Measurements from ENCODE around the gene AOPEP.

Gene AOPEP

DNA sequence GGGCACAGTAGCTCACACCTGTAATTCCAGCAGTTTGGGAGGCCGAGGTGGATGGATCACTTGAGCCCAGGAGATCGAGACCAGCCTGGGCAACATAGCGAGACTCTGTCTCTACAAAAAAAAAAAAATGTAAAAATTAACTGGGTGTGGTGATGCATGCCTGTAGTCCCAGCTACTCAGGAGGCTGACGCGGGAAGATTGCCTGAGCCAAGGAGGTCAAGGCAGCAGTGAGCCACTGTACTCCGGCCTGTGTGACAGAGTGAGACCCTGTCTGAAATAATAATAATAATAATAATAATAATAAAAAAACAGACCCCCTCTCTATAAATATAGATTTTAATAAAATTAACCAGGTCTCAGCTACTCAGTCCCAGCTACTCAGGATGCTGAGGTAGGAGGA lies 179.7 kb downstream of the AOPEP start:
- no peak for DNase-seq

DNA sequence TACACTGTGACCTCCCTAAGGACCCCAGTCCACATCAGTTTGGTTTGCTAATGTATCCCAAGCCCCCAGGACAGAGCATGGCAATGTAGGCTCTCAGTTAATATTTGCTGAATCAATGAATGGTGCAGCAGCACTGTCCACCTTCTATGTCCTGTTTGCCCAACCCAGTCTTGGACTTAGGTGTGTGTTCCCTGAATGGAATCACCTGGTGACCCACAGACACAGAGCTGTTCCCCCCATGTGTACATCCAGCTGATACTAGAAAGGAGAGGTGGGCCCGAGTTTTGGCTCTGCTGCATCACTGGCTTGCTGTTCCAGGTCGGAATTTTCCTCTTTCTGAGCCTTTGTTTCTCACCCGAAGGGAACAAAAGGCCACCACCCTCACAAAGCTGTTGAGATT lies 180.2 kb downstream of the AOPEP start:
- no peak for DNase-seq

DNA sequence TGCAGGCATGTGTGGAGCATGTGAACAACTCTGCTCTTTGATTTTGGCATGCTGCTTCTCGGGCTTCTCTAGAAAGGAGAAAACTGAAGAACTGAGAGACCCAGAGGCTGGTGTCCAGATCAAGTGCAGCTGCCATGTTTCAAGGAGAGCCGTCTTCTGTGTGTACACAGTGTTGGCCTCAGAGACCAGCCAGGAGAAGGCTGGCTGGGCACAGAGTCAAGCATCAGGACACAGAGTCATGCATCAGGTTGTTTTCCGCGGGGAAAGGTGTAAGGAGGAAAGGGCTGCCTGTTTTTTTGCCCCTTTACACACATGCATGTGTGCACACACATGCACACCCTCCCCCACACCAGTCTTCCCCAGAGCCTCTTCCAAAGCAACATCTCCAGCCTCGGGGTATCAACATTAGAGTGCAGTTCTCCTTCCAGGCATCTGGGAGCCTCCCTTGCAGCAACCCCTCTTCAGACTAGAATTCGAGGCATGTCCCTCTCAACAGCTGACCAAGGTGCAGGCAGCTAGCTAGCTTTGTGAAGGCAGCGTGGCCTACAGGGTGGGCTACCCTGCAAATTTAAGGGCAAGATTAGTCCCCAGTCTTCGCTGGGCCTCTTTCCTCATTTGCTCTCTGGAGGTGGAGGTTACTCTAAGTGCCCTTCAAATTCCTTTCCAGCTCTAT lies 180.9 kb downstream of the AOPEP start:
- no peak for DNase-seq

DNA sequence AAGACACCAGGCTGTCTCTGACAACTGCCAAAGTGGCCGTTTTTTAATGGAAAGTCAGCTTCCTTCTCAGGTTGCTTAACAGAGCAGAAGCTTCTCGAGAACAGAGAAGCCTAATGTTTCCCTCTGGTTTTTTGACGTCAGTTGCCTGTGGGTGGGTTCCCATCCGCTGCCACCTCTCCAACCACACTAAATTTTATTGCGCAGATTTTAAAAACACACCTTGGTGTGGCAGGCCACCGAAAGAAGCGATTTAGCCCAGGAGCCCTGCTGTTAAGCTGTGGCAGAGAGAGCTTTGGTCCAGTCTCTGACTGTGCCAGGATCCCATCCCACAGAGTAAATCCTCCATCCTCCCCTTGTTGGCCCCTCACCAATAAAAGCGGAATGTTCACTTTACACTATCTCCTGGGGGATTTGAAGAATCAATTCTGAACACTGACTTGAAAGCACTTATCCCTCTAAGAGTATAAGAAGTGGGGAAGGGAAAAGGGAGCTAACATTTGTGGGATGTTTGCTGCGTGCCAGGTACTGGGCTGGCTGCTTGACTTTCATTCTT lies 181.6 kb downstream of the AOPEP start:
- no peak for DNase-seq

DNA sequence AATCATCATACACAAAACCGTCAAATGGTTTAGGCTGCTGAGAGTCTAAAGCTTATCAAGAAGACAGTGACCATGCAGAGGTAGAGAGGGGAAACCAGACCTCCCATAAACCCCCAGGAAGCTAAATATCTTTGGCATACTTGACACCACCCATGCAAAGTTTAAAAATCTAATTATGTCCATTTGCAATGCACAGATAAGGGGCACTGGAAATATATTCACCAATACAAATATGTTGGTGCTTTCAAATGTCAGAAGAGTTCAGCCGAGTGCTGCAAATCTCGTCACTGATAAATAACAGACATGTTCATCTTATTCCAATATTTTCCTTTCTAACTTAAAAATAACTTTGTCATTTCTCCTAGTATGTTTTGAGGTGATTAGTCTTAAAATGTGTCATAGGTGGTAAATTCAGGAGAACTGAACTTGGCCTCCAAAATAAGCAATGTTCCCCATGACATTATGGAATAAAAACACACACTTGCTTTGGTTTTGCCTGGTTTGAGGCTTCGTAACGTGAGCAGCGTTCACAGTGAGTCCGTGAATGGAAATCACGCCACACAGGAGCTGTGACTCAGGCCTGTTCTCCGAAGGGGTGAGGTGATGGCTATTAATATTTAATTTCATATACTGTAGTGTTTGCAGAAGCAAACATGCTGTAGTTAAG lies 182.2 kb downstream of the AOPEP start:
- DNase-seq, result no peak

DNA sequence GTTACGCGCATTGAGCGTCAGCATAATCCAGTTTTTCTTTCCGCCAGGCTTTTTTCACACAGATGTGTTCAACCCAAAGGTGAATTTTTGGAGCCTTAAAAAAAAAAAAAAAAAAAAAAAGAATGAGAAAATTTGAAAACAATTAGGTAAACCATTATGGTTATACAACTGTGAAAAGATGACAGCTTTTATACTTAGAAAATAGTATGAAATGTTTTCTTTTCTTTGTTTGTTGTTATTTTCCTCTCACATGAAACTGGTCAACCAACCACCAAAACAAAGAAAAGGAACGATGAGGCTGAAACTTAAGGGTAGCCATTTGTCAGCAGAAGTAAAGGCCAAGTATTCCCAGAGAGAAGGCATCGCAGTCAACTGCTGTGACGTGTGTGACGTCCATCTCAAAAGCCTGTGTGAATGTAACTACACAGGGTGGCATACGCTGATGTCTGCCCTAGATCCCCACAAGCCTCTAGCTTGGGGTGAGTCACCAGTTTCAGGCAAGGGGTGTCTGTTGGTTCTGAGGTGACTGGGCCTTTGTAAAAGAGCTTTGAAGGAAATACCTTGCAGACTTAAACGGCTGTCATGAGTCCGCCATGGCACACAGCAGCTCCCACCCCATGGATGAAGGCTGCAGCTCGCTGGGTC lies 182.9 kb downstream of the AOPEP start:
- DNase-seq, result no peak

DNA sequence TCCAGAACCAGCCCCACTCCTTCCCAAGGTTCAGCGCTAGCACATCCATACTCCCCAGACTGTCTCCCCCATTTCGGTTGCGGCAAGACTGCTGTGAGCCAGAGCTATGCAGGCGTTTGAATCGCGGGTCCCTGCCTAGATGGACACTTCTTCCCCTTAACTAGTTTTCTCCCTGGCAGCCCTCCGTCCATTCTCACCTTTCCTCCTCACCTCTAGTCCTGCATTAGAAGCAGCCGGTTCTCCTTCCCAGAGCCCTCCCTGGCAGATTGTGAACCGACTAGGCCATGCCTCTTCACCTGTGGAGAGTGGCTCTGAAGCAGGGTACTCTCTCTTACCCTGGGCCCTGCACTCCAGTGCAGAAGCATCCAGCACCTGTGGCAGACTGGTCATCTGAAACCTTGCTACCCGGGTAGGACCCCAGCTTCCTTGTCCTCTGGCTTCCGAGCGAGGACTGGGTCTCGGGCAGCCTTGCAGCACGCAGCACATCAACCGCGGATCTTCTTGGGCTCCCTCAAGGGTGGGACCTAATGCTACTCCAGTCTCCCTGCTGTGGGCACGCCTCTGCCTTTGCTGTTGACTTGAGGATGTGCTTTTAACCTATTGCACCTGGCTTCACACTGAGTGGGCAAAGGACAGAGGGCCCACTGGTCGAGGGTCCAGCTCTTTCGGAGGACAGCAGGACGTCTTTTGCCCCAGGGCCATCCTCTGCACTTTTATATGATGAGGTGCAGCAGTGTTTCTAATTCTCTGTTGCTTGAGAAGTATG lies 183.6 kb downstream of the AOPEP start:
- no peak for DNase-seq

DNA sequence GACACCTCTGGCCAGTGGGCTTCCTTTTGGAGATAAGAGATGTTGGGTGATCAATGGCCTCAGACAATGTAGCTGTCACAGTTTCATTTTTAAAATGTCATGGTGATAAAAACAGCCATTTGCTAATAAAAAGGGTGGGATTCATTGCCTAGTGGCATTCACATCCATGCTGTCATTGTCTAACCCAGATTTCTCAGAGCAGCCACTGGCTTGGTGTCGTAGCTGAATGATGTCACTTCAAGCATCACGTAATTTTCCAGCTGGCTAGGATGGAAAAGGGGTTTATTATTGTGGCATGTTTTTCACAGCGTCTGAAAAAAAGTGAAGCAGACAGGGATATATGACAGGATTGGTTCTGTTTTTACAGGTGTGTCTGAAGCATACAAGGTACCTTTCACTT lies 184.7 kb downstream of the AOPEP start:
- DNase-seq, result no peak

DNA sequence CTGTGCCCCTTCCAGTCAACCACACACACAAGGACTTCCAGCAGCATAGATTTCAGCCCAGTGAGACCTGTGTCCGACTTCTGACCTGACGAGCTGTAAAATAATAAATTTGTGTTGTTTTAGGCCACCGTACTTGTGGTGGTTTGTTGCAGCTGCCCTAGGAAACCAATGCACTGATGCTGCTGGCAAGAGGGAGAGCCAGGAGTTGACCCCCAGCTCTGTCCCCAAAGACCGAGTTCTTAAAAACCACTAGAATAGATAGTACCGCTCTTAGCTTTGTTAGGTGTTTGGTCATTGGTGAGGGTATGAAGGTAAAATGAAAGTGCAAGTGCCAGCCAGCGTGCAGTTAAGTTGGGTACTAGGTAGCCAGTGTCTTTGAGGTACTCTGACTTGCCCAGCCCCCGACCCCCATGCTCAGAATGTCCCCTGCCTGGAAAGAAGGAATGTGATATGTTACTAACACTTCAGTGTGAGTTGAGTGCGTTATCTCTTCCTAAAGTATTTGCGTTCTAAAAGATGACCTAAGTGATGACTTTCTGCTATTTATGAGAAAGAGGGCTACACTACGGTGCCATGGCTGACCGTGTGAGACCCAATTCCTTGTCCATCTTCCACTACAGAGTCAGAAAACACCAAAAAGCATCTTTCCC lies 185.6 kb downstream of the AOPEP start:
- DNase-seq, result no peak

DNA sequence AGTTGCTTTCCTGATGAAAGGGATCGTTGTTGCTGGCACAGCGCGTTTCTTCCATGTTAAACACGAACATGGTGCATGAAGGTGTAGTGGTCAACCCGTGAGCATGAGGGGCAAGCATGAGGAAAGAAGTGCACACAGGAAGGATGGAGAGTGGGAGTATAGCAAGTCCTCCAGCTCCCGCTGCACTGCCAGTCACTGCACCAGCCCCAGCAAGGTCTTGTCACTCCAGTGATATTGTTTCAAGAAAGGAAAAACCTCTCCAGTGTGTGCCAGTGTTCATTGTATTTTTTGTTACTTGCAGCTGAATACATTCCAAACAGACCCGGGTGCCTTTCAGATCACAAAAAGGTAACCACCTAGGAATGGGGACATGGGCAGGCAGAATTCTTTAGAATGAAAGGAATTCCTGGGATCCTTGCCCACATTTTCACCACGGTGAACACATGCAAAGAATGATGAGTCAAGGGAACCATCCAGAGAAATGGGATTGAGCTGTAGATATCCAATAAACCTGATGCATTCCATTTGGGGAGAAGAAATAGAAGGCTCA lies 186.3 kb downstream of the AOPEP start:
- DNase-seq, result no peak

DNA sequence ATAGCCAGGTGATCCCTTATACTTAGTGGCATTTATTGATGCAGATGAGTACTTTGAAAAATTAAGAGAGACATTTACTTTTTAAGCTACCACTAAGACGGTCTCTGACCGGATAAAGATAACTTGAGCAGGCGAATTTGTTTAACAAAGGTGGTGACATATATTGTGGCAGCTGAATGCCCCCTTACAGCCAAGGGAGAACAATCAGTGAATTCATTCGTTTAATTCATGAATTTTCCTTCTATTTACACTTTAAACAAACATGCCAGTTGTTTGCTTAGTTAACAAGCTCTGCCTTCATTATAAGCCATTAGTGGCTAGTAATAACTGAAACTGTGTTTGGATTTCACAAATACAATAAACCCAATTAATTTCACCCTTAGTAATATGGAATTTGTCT lies 187.1 kb downstream of the AOPEP start:
- no peak for DNase-seq

DNA sequence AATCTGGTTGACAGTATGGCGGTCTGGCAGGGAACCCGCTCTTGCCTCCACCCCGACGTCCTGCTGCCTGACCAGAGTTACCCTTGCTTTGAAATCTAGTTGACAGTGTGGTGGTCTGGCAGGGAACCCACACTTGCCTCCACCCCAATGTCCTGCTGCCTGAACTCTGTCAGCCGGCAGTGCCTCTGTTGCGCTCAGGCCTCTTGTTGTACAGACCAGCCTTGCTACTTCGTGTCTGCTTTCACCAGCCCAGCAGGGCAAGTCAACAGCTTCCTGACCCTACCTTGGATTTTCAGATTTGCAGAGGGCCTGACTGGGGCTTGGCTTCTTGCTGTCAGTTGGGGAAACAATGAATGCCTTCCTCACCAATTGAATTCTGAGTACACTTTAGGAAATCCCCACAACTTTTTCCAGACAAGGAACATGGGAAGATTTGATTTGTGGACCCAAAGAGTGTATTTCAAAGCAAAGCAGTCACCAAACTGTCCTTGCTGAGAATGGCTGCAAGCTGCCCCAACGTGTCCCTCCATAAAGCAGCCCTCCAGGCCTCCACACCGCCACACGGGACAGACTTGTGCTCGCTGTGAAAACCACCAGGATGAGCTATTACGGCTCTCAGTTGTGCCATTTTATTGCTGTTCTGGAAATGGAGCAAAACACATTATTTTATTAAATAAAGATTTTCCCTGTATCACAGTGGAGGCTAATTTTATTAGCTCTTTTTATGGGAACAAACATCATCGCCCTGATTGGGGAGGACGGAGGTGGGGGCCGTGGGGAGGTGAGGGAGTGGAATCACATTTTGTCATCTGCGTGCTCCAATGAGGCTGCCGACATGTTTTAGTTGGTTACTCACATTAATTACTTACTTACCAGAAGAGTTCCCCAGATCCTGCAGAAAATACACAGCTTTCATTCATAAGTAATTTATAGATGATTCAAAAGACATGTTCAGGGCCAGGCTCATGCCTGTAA lies 189.3 kb downstream of the AOPEP start:
- DNase-seq, result no peak

DNA sequence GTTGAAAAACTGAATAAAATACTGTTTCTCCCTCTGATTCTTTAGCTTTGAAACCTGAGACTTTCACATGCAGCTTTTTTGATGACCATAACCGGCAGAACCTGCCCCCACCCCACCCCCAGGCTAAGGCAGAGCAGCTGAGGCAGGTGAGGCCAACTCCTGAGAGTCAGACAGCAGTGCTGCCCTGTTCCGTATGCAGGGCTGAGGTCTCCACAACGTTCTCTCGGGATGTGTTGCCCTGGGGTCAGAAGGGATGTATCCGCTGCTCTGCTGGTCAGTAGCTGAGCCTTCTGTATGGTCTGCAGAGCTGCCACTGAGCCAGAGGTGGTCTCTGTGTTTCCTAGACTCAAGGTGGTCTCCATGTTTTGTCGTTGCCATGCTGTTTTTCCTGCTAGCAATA lies 190.5 kb downstream of the AOPEP start:
- DNase-seq, result no peak

DNA sequence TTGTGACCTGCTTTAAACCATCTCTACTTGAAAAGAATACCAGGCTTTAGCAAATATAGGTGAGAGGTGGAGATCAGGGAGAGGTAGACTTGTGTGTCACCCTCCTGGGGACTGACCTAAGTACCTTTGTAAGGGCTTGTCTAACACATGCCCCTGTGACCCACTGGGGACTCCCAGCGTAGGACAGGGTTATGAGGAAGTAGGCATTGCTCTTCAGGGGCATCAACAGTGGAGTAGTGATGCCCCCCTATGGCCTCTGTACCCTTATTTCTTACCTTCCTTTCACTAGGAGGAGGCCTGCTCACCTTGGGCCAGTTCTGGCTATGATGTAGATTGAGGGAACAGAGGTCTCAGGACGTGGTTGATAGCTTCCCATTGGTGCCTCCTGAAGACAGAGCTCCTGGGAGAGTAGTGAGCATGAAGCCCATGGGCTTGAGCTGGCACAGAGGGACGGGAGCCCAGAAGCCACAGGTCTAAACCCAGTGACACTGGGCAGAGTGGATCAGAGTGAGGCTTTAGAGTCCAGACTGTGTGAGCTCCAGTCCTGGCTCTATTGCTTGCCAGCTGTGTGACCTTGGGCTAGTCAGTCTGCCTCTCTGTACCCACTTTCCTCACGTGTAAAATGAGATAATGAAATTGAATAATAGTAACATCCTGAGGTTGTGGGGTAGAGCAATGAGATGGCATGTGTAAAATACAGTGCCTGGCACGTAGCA lies 191.7 kb downstream of the AOPEP start:
- no peak for DNase-seq

DNA sequence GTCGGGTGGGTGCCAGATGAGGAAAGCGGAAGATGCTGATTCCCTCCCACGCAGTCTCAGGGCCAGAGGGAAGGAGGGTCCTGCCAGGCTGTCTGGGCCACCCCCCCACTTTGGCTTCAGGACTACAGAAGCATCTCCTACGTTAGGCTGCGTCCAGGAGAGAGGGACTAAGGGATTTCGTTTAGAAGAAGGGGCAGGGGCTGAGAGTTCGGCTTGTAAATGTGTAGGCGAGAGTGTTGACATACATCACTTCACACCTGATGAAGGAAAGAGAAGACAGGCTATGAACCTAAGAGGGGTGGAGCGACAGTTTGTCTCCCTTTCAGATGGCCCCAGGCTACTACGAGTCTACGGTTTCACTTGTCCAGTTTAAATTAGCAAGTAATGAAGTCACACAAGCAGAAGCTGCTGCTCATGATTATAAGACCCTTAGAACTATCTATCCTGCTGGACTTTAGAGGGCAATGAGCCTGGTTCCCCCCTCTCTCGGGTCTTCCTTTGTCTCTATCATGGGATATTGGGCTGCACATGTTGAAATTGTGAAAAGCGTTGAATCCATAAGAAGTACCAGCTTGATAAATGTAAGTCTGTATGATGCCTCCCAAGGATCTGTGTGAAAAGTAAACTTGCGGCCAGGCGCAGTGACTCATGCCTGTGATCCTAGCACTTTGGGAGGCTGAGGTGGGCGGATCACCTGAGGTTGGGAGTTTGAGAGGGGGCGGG lies 193.0 kb downstream of the AOPEP start:
- DNase-seq, result no peak

DNA sequence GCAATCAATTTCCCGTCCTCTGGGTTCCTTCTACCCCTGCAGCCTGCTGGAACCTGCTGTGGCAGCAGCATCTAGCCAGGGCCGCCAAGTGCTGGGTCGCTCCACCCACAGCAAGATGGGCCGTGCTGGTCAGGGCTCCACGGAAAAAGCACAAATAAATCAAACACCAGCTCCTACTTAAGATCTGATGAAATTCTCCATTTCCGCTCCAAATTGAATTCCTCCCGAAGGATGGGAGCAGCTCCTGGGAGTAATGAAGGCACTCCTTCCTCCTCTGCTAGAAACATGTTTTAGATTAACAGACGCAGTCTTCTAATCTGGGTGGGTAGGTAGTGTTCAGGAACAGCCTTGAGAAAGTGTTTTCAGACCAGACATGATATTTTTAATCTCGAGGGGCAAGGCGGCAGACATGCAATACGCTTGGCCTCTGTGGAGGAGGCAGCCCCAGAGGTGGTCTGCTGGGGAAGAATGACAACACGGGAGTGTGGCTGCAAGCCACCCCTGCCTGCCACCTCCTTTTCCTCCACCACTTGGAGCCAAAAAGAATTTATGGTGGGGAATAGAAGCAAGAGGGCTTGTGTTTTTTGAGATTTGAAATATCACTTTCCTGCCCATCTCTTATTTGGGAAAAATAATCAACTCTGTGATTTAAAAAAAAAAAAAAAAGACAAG lies 194.1 kb downstream of the AOPEP start:
- DNase-seq, result no peak

DNA sequence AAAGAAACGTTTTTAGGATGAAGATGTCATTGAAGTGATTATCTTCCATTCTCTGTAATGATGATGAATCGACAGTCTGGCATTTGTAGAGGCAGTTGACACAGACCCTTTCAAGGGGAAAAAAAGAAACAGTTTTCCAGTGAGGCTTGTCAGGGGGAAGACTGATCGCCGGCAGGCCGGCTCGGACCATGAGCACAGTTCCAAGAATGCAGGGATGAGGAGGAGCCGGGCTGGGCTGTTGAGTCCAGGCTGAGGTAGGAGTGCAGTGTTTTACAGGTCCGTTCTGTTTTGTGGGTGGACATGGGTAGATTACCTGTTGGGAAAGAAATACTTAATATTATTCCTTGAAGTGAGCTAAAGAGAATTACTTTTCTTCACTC lies 194.6 kb downstream of the AOPEP start:
- no peak for DNase-seq

DNA sequence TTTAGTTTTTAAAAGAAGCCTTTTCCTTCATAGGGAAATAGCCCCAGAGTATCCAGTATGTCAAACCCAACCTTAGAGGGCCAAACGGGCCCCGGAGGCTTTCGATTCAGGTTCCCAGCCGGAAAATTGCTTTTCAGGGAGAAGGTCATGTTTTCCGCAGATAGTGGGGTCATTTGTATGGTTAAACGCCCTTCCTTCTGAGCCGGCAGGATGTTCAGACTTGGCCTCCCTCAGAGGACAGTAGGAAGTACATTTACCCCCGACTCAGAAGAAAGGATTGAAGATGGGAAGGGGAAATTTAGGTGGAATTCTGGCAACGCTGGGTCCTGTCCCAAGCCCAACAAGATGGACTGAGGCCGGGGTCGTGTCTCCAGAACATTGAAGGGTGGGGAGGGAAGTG lies 195.2 kb downstream of the AOPEP start:
- DNase-seq, result no peak

DNA sequence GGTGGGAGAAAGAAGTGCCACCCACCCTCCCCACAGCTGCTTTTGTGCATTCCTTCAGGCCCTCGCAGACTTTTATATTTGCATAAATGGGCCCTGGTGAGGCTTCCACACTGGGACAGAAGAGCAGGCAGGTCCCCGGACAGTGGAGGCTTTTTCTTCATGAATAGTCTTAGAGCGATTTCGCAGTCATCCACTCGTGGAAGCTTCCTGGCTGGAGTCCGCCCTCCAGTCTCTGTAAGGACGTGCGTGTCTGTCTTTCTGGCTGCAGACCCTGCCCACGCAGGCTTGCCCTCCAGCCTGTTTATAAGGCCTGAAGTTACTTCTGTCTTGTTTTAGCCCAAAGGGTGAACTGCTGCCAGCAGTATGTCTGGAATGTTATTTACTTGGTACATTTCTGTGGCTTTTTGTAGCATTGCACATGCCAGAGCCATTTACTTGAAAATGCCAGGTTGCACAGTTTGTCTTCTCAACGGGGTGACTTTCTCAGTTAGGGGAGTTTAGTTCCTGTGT lies 195.7 kb downstream of the AOPEP start:
- DNase-seq, result no peak

Data from T-helper 9 cell (primary cell).